HepG2 (cell line): ENCODE results near the gene PSD. TPM values are rescaled to one million over a fixed set of nuclear protein-coding genes. Genes with fewer than 3 reads are reported as not detected.

Experiments used
- AGO2 ChIP-seq: fragments of 200-400 bp; formaldehyde crosslinking; optimal IDR thresholded peaks from 2 replicates; pipeline ENCODE3; 2017; ENCODE audit warnings: mild to moderate bottlenecking, low read depth, low read length, moderate library complexity
- AHDC1 ChIP-seq: sonication (generic); formaldehyde crosslinking; IDR thresholded peaks from 2 replicates; pipeline ENCODE4 v1.5.1; 2020; ENCODE audit warnings: mild to moderate bottlenecking, missing genetic modification reagents, borderline replicate concordance
- CHD4 ChIP-seq: fragments of 200-600 bp; sonication (generic); IDR thresholded peaks from 2 replicates; pipeline ENCODE4 v1.7.0; 2017; ENCODE audit warnings: mild to moderate bottlenecking, low read length, borderline replicate concordance
- IKZF1 ChIP-seq: fragments of 450-650 bp; IDR thresholded peaks from 2 replicates; pipeline ENCODE4 v1.7.1; 2016
- JUN ChIP-seq: sonication (generic); formaldehyde crosslinking; IDR thresholded peaks from 2 replicates; pipeline ENCODE4 v1.4.0; 2020; ENCODE audit warnings: mild to moderate bottlenecking, missing genetic modification reagents
- MYC ChIP-seq: sonication (generic); formaldehyde crosslinking; IDR thresholded peaks from 2 replicates; pipeline ENCODE4 v1.9.0; 2021; ENCODE audit warnings: missing genetic modification reagents, borderline replicate concordance
- NR3C1 ChIP-seq: sonication (generic); formaldehyde crosslinking; IDR thresholded peaks from 2 replicates; pipeline ENCODE4 v1.4.0; 2020; ENCODE audit warnings: missing genetic modification reagents
- POLR2AphosphoS5 ChIP-seq: IDR thresholded peaks from 2 replicates; pipeline ENCODE4 v1.6.1; 2012; ENCODE audit warnings: low read depth, low read length
- RBFOX2 ChIP-seq: fragments of 200-400 bp; formaldehyde crosslinking; IDR thresholded peaks from 2 replicates; pipeline ENCODE4 v1.6.1; 2017; ENCODE audit warnings: low read depth, mild to moderate bottlenecking, low read length
- SPEN ChIP-seq: sonication (generic); formaldehyde crosslinking; IDR thresholded peaks from 2 replicates; pipeline ENCODE4 v1.5.1; 2020; ENCODE audit warnings: low read depth, mild to moderate bottlenecking, missing genetic modification reagents
- THAP8 ChIP-seq: sonication (generic); formaldehyde crosslinking; IDR thresholded peaks from 2 replicates; pipeline ENCODE4 v1.5.1; 2020; ENCODE audit warnings: missing genetic modification reagents, mild to moderate bottlenecking, borderline replicate concordance
- THAP9 ChIP-seq: sonication (generic); formaldehyde crosslinking; IDR thresholded peaks from 2 replicates; pipeline ENCODE4; 2020; ENCODE audit warnings: missing genetic modification reagents, mild to moderate bottlenecking, borderline replicate concordance
- ZKSCAN5 ChIP-seq: sonication (generic); formaldehyde crosslinking; IDR thresholded peaks from 2 replicates; pipeline ENCODE4 v1.5.1; 2020; ENCODE audit warnings: mild to moderate bottlenecking, missing genetic modification reagents
- ZNF501 ChIP-seq: sonication (generic); formaldehyde crosslinking; IDR thresholded peaks from 2 replicates; pipeline ENCODE4 v1.5.1; 2020; ENCODE audit warnings: mild to moderate bottlenecking, moderate library complexity, missing genetic modification reagents
- ZNF512B ChIP-seq: sonication (generic); formaldehyde crosslinking; IDR thresholded peaks from 2 replicates; pipeline ENCODE4 v1.5.1; 2020; ENCODE audit warnings: missing genetic modification reagents, mild to moderate bottlenecking, borderline replicate concordance
- ZNF891 ChIP-seq: sonication (generic); formaldehyde crosslinking; IDR thresholded peaks from 2 replicates; pipeline ENCODE4 v1.5.0; 2020; ENCODE audit warnings: mild to moderate bottlenecking, missing genetic modification reagents
- polyA plus RNA-seq, 8 experiments: library from polyadenylated mRNA; depleted of rRNA in 3 of 8; stranded (reverse) in 7 of 8; unstranded in 1 of 8; fragments of >200 nt; fragmentation: Illumina TruSeq in 4 of 8; extraction: Trizol in 4 of 8; gene quantifications; 2 replicates each; pipeline versions ENCODE4 v1.2.1 to v1.2.3, GENCODE V29; 2011 to 2016; ENCODE audit warnings: low read depth in 4 of 8, missing spikeins in 1 of 8, mixed read lengths in 1 of 8; ENCODE audit not compliant: insufficient read depth in 1 of 8
- total RNA-seq, 5 experiments: library from RNA; depleted of rRNA; stranded (reverse); fragments of >200 nt; fragmentation: Illumina TruSeq; extraction: Trizol; gene quantifications; 2 replicates each; pipeline ENCODE4 v1.2.3, GENCODE V29; 2016; ENCODE audit warnings: low read depth in 1 of 5

PSD gene
- total and polyA plus RNA-seq, 2 of the 13 experiments (the other 11 are each of a cell fraction or from before 2014, with no cell fraction given) = 0.35 to 0.58 TPM

GRCh38 chr10:102394079-102394800 is 24.3 kb downstream of the PSD start (continued):
- TF ChIP-seq MYC (CRISPR knock-in tag) (peak; percentile 39; the same call in 1 of the 2 replicates), IKZF1 (no peak), THAP9 (peak; percentile 70; the same call in 1 of the 2 replicates), ZNF891 (no peak), ZNF512B (CRISPR knock-in tag) (no peak), POLR2AphosphoS5 (peak; percentile 41), THAP8 (CRISPR knock-in tag) (no peak), AHDC1 (CRISPR knock-in tag) (0 out of 2 replicates have a peak, but pooled peaks have one; percentile 42), ZNF501 (peak; percentile 85; the same call in 1 of the 2 replicates), JUN (CRISPR knock-in tag) (no peak), SPEN (peak; percentile 46), ZKSCAN5 (CRISPR knock-in tag) (no peak), CHD4 (no peak), AGO2 (no peak), NR3C1 (CRISPR knock-in tag) (no peak), RBFOX2 (peak; percentile 69)
